ENCODE results near the gene ATF7.

GRCh38 chr12:53567961-53568808, 58.0 kb downstream of the ATF7 start:
- TF ChIP-seq CTCF (IDR thresholded peaks at IDR 0.05; ENCODE audit: insufficient read depth, low read length): no peak
- TF ChIP-seq POLR2AphosphoS5 (IDR thresholded peaks at IDR 0.05; ENCODE audit: low read depth): no peak

All from HL-60 (cell line).